Astrocyte of the cerebellum (primary cell): ENCODE measurements around the gene U2SURP.

Experiments
- DNase-seq: peaks from one replicate; pipeline ENCODE4 v3.0.0-alpha.2; 2011; ENCODE audit warnings: low read depth
- H3K4me3 ChIP-seq: 2 replicates; pipeline ENCODE4 v1.5.1; 2011; ENCODE audit warnings: mild to moderate bottlenecking, low read depth, low read length, moderate library complexity
- in situ Hi-C: cut with HindIII; loops from 2 replicates; pipeline ENCODE4 v1.10.0; 2017; ENCODE audit warnings: low sequenced_read_pairs
- TF ChIP-seq, protein P1 (sequence below): IDR thresholded peaks from 2 replicates; pipeline ENCODE4 v1.5.1; 2012; ENCODE audit warnings: low read length, low read depth, moderate library complexity, mild to moderate bottlenecking; ENCODE audit errors: missing control alignments

Gene U2SURP

DNA sequence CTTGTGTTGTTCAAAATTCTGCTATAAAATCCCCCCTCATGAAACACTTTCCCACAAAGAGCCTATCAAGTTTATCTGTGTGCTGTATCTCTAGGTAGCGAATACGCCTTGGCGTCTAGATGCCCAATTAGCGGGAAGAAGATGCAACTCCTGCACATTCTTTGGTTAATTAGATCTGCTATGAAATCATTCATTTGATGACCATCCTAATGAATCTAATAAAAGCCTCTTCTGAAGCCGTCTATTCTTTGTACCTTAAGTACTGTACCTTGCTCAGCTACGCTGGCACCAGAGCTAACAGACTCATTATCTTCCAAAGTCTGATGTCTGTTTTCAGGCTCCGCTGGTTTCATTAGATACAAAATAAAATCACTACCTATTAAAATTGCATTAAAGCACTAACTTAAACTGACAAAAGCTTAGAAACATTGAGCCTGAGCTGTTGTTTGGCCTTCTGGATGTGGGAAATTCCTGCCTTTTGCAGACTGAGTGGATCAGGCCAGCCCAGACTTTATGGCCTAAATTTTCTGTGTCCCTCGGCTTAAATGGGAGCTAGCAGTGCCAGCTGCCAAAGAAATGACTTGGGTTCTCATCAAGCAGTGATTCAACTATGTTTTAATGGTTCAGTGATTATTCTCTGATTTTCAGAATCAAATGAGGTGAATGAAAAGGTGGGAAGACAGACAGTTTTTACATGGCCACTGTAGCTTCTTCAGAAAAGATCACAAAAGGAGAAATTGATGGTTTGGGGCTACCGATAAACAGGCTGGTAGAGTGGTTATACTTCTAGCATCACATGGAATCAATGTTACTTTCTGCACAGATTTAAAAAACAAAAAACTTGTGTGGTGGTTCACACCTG lies 89.8 kb downstream of the U2SURP start:
- in situ Hi-C loops: no loop called here
- DNase-seq: no peak
- TF ChIP-seq, protein P1, sequence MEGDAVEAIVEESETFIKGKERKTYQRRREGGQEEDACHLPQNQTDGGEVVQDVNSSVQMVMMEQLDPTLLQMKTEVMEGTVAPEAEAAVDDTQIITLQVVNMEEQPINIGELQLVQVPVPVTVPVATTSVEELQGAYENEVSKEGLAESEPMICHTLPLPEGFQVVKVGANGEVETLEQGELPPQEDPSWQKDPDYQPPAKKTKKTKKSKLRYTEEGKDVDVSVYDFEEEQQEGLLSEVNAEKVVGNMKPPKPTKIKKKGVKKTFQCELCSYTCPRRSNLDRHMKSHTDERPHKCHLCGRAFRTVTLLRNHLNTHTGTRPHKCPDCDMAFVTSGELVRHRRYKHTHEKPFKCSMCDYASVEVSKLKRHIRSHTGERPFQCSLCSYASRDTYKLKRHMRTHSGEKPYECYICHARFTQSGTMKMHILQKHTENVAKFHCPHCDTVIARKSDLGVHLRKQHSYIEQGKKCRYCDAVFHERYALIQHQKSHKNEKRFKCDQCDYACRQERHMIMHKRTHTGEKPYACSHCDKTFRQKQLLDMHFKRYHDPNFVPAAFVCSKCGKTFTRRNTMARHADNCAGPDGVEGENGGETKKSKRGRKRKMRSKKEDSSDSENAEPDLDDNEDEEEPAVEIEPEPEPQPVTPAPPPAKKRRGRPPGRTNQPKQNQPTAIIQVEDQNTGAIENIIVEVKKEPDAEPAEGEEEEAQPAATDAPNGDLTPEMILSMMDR: no peak
- H3K4me3 ChIP-seq: no peak overlapping the region

DNA sequence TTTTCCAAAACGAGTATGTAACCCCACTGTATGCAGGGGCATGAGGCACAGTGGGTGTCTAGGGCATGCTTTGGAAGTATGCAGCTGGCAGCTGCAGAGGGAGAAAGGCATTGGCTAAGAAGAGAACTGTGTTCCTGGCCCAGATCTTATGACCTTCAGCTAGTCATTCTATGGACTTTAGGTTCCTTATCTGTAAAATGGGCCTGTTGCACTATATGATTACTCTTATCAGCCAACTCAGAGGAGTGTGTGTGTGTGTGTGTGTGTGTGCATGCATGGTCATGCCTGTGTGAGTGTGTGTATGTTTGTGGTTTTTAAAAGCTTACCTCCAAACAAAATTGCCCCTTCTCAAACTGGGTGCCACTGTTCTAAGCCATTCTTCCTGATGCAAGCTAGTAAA lies 90.8 kb downstream of the U2SURP start:
- no peak for DNase-seq
- in situ Hi-C loops: no loop called here

DNA sequence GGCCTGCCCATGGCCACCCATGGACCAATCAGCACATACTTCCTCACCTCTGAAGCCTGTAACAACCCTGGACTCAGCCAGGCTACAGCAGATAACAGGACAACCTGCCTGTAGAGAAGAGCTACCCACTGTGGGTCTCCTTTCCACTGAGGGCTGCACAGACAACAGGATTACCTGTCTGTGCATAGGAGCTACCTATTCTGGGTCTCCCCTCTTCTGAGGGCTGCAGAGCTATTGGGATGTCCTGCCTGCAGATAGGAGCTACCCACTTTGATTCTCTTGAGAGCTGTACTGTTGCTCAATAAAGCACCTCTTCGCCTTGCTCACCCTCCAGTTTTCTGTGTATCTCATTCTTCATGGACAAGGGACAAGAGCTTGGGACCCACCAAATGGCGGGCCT lies 94.4 kb downstream of the U2SURP start:
- TF ChIP-seq, protein P1: no peak
- DNase-seq: no peak
- in situ Hi-C loops: no loop called here
- no peak overlapping the region for H3K4me3 ChIP-seq

More for the DNA sequence above, 90.8 kb downstream of the U2SURP start:
- no peak overlapping the region for H3K4me3 ChIP-seq
- TF ChIP-seq, protein P1: no peak

DNA sequence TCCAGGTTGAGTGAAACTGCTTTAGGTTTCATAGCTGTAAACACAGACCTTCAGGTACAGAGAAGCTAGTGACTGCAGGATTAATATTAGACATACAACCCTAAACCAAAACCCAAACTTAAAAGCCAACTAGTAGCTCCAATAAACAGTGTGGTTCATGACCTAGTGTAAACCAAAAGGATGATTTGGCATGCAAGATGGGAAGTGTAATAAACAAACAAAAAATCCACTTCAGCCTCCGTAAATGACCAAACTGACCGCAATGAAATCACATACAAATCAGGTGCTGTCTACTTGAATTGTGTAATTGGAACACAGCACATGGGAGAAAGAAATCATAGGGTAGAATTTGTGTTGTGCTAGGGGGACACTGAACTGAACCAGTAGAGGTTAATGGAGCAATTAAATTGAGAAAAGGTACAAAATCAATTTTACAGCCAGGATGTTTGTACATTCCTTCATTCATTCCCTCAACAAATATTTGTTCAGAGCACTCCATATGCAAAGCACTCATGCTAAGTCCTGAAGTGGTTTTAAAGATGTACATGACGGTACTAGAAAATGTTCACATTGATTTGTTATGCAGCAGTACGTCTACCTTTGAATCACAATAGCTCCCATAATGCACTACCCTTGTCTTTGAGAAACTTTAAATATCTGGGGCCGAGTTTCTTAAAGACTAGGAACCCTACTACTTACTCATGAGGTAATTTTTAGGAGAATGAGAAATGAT lies 96.8 kb downstream of the U2SURP start:
- TF ChIP-seq, protein P1: no peak
- no peak for DNase-seq
- in situ Hi-C loops: no loop called here
- H3K4me3 ChIP-seq: no peak overlapping the region

DNA sequence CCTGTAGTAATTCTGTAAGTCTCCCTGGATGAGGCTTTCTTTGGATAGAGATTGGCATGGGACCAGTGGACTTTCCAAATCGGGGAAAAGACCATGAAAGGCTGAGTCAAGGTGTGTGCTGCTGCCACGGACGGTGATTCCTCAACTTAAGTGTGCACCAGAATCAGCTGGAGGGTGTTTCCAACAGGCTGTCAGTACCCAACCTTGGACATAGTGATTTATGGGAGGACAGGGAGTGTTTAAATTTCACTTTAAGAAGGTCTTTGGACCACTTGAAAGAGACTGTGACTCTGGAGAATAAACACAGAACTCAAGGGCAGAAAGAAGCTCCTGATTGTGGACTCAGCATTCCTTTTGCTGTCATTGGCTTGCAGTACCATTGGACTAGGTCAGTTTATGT lies 97.8 kb downstream of the U2SURP start:
- TF ChIP-seq, protein P1: no peak
- H3K4me3 ChIP-seq: no peak overlapping the region
- in situ Hi-C loops: no loop called here
- no peak for DNase-seq

DNA sequence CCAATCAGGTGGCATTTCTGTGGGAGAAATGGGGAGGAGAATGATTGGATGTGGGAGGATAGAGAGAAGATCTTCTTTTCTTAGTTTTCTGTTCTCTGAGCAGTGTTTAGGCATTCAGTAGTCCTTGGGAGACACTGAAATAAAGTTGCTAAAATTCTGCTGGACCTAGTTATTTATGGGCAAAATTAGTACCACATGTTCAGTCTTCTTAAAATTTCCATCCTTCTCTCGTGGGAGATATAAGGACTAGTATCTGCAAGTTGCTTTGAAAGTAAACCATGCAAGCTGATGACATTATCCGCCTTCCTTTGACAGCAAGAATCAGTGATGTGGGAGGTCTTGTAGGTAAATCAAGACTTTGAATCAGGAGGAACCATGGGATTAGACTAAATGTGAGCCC lies 98.3 kb downstream of the U2SURP start:
- TF ChIP-seq, protein P1: no peak
- in situ Hi-C loops: no loop called here
- H3K4me3 ChIP-seq: no peak overlapping the region
- no peak for DNase-seq
